Measurements from ENCODE around the gene PRSS12. TPM values are rescaled to one million over a fixed set of nuclear protein-coding genes. Genes with fewer than 3 reads are reported as not detected.

The PRSS12 gene
- total and polyA plus RNA-seq, 9 donors, result 2.5 to 13.8 (median 6.5) TPM

- Histone ChIP-seq H3K27me3 (ENCODE audit: control insufficient read depth, insufficient read depth, low read length) (no peaks in the 10 kb centered on the region), H3K4me3 (ENCODE audit: low read length) (no peak overlapping the region), H3K9me3 (replicated peaks; ENCODE audit: control insufficient read depth, low read depth, low read length) (peaks cover 3% of the 10 kb centered on the region), H3K4me1 (ENCODE audit: control insufficient read depth, insufficient read depth, low read length) (no peaks in the 10 kb centered on the region), H3K27ac (ENCODE audit: low read length) (no peak overlapping the region), H3K36me3 (ENCODE audit: control insufficient read depth, insufficient read depth, low read length) (no peaks in the 10 kb centered on the region)
- DNase-seq, result no peak
- WGBS (ENCODE audit: insufficient coverage), result no CpG with 5 or more reads among the region's 2 CpGs
These were observed 37.3 kb upstream of the PRSS12 start for GRCh38 chr4:118390121-118390520.

GRCh38 chr4:118389721-118390120, 36.9 kb upstream of the PRSS12 start:
- Histone ChIP-seq H3K36me3 (ENCODE audit: control insufficient read depth, insufficient read depth, low read length) (no peaks in the 10 kb centered on the region), H3K27me3 (ENCODE audit: control insufficient read depth, insufficient read depth, low read length) (no peaks in the 10 kb centered on the region), H3K4me1 (ENCODE audit: control insufficient read depth, insufficient read depth, low read length) (no peaks in the 10 kb centered on the region), H3K9me3 (replicated peaks; ENCODE audit: control insufficient read depth, low read depth, low read length) (peaks cover 3% of the 10 kb centered on the region), H3K4me3 (ENCODE audit: low read length) (no peak overlapping the region), H3K27ac (ENCODE audit: low read length) (no peak overlapping the region)
- no peak for DNase-seq
- WGBS (ENCODE audit: insufficient coverage), result 29% methylated on average over 1 of the region's 6 CpGs

GRCh38 chr4:118388606-118389005, 35.8 kb upstream of the PRSS12 start:
- Histone ChIP-seq H3K9me3 (replicated peaks; ENCODE audit: control insufficient read depth, low read depth, low read length) (peaks cover 3% of the 10 kb centered on the region), H3K4me1 (ENCODE audit: control insufficient read depth, insufficient read depth, low read length) (no peaks in the 10 kb centered on the region), H3K4me3 (ENCODE audit: low read length) (no peak overlapping the region), H3K27ac (ENCODE audit: low read length) (no peak overlapping the region), H3K36me3 (ENCODE audit: control insufficient read depth, insufficient read depth, low read length) (no peaks in the 10 kb centered on the region), H3K27me3 (ENCODE audit: control insufficient read depth, insufficient read depth, low read length) (no peaks in the 10 kb centered on the region)
- no CpG with 5 or more reads among the region's 6 CpGs for WGBS (ENCODE audit: insufficient coverage)
- DNase-seq, result no peak

- Histone ChIP-seq H3K36me3 (ENCODE audit: control insufficient read depth, insufficient read depth, low read length) (no peaks in the 10 kb centered on the region), H3K4me3 (ENCODE audit: low read length) (no peak overlapping the region), H3K4me1 (ENCODE audit: control insufficient read depth, insufficient read depth, low read length) (no peaks in the 10 kb centered on the region), H3K27me3 (ENCODE audit: control insufficient read depth, insufficient read depth, low read length) (no peaks in the 10 kb centered on the region), H3K27ac (ENCODE audit: low read length) (no peak overlapping the region), H3K9me3 (replicated peaks; ENCODE audit: control insufficient read depth, low read depth, low read length) (peaks cover 3% of the 10 kb centered on the region)
- DNase-seq, result no peak
- WGBS (ENCODE audit: insufficient coverage), result no CpG with 5 or more reads among the region's 3 CpGs
These were observed 29.1 kb upstream of the PRSS12 start for GRCh38 chr4:118381902-118382301.

DNA sequence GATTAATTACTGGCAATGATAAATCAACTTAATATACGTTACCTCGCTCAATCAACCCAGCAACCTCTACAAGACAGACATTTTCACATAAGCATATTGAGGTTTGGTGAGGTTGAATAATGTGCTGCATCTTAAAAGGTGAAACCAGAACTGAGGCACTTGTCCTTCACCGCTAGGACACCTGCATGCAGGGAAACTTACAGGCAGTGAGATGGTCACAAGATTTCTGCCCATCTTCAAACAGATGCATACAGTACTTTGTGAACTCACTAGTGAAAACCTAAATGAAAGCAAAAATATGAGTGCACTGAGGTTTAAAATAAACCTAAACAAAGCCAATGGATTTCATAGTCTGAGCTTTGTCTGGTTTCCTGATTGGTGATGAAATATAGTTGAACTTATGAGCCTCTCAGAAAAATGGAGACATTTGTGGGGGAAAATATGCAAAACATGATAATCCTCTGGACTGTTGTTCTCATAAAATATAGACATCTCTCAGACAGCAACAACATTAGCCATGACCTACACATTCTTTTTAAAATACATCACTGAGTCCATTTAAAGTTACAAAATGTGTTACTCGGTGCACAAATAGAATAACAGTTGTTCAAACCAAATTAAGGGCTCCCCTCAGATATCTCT, 20.9 kb upstream of the PRSS12 start:
- no peaks in the 10 kb centered on the region for H3K27me3 ChIP-seq (ENCODE audit: control insufficient read depth, insufficient read depth, low read length)
- H3K9me3 ChIP-seq (replicated peaks; ENCODE audit: control insufficient read depth, low read depth, low read length), result no peaks in the 10 kb centered on the region
- DNase-seq, result no peak
- no peak overlapping the region for H3K27ac ChIP-seq (ENCODE audit: low read length)
- no peak overlapping the region for H3K4me3 ChIP-seq (ENCODE audit: low read length)
- WGBS (ENCODE audit: insufficient coverage), result no CpG with 5 or more reads among the region's 4 CpGs
- H3K36me3 ChIP-seq (ENCODE audit: control insufficient read depth, insufficient read depth, low read length), result no peaks in the 10 kb centered on the region
- H3K4me1 ChIP-seq (ENCODE audit: control insufficient read depth, insufficient read depth, low read length), result no peaks in the 10 kb centered on the region

DNA sequence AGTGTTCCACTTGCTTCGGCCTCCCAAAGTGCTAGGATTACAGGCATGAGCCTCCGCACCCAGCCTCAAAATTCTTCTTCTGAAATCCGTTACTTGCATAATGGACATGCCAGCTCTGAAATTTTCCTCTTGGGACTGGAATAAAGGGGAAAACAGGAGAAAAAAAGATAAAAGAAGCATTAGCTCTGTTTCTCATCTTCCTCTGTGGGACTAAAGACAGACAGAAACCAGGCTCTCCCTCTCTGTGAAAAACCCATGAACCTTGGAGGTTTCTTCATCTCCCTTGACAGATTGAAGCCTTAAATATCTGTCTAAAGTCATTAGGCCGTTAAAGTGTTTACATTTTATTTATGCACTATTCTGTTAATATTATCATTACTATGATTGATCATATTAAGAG, 19.4 kb upstream of the PRSS12 start:
- H3K9me3 ChIP-seq (replicated peaks; ENCODE audit: control insufficient read depth, low read depth, low read length), result no peaks in the 10 kb centered on the region
- no peak overlapping the region for H3K27ac ChIP-seq (ENCODE audit: low read length)
- no peaks in the 10 kb centered on the region for H3K27me3 ChIP-seq (ENCODE audit: control insufficient read depth, insufficient read depth, low read length)
- no CpG with 5 or more reads among the region's 4 CpGs for WGBS (ENCODE audit: insufficient coverage)
- no peaks in the 10 kb centered on the region for H3K36me3 ChIP-seq (ENCODE audit: control insufficient read depth, insufficient read depth, low read length)
- no peaks in the 10 kb centered on the region for H3K4me1 ChIP-seq (ENCODE audit: control insufficient read depth, insufficient read depth, low read length)
- H3K4me3 ChIP-seq (ENCODE audit: low read length), result no peak overlapping the region
- DNase-seq, result no peak

- Histone ChIP-seq H3K9me3 (replicated peaks; ENCODE audit: control insufficient read depth, low read depth, low read length) (no peaks in the 10 kb centered on the region), H3K36me3 (ENCODE audit: control insufficient read depth, insufficient read depth, low read length) (no peaks in the 10 kb centered on the region), H3K27me3 (ENCODE audit: control insufficient read depth, insufficient read depth, low read length) (no peaks in the 10 kb centered on the region), H3K27ac (ENCODE audit: low read length) (no peak overlapping the region), H3K4me1 (ENCODE audit: control insufficient read depth, insufficient read depth, low read length) (no peaks in the 10 kb centered on the region), H3K4me3 (ENCODE audit: low read length) (no peak overlapping the region)
- no CpG with 5 or more reads among the region's 6 CpGs for whole genome bisulfite sequencing (ENCODE audit: insufficient coverage)
- no peak for DNase-seq
These were observed 16.4 kb upstream of the PRSS12 start for GRCh38 chr4:118369231-118369630.

- WGBS (ENCODE audit: insufficient coverage), result 0% methylated on average over 1 of the region's 2 CpGs
- no peaks in the 10 kb centered on the region for H3K27me3 ChIP-seq (ENCODE audit: control insufficient read depth, insufficient read depth, low read length)
- no peaks in the 10 kb centered on the region for H3K4me1 ChIP-seq (ENCODE audit: control insufficient read depth, insufficient read depth, low read length)
- no peaks in the 10 kb centered on the region for H3K9me3 ChIP-seq (replicated peaks; ENCODE audit: control insufficient read depth, low read depth, low read length)
- no peak for DNase-seq
- H3K36me3 ChIP-seq (ENCODE audit: control insufficient read depth, insufficient read depth, low read length), result no peaks in the 10 kb centered on the region
- H3K27ac ChIP-seq (ENCODE audit: low read length), result no peak overlapping the region
- no peak overlapping the region for H3K4me3 ChIP-seq (ENCODE audit: low read length)
These were observed 15.1 kb upstream of the PRSS12 start for GRCh38 chr4:118367872-118368271.

GRCh38 chr4:118367361-118367760, 14.6 kb upstream of the PRSS12 start:
- no CpG with 5 or more reads among the region's 3 CpGs for WGBS (ENCODE audit: insufficient coverage)
- no peaks in the 10 kb centered on the region for H3K4me1 ChIP-seq (ENCODE audit: control insufficient read depth, insufficient read depth, low read length)

GRCh38 chr4:118363166-118363565, 10.4 kb upstream of the PRSS12 start:
- Histone ChIP-seq H3K36me3 (ENCODE audit: control insufficient read depth, insufficient read depth, low read length) (no peaks in the 10 kb centered on the region), H3K9me3 (replicated peaks; ENCODE audit: control insufficient read depth, low read depth, low read length) (no peaks in the 10 kb centered on the region), H3K27me3 (ENCODE audit: control insufficient read depth, insufficient read depth, low read length) (no peaks in the 10 kb centered on the region), H3K4me3 (ENCODE audit: low read length) (no peak overlapping the region), H3K27ac (ENCODE audit: low read length) (no peak overlapping the region), H3K4me1 (ENCODE audit: control insufficient read depth, insufficient read depth, low read length) (no peaks in the 10 kb centered on the region)
- no peak for DNase-seq
- WGBS (ENCODE audit: insufficient coverage), result no CpG with 5 or more reads among the region's 3 CpGs

More at GRCh38 chr4:118367361-118367760, 14.6 kb upstream of the PRSS12 start:
- H3K9me3 ChIP-seq (replicated peaks; ENCODE audit: control insufficient read depth, low read depth, low read length), result no peaks in the 10 kb centered on the region
- no peaks in the 10 kb centered on the region for H3K27me3 ChIP-seq (ENCODE audit: control insufficient read depth, insufficient read depth, low read length)
- no peak overlapping the region for H3K4me3 ChIP-seq (ENCODE audit: low read length)
- no peak overlapping the region for H3K27ac ChIP-seq (ENCODE audit: low read length)
- H3K36me3 ChIP-seq (ENCODE audit: control insufficient read depth, insufficient read depth, low read length), result no peaks in the 10 kb centered on the region
- DNase-seq, result no peak

- no peak for DNase-seq
- no peaks in the 10 kb centered on the region for H3K36me3 ChIP-seq (ENCODE audit: control insufficient read depth, insufficient read depth, low read length)
- H3K27me3 ChIP-seq (ENCODE audit: control insufficient read depth, insufficient read depth, low read length), result no peaks in the 10 kb centered on the region
These were observed 8.4 kb upstream of the PRSS12 start for GRCh38 chr4:118361192-118361591.

More at GRCh38 chr4:118361192-118361591, 8.4 kb upstream of the PRSS12 start:
- H3K9me3 ChIP-seq (replicated peaks; ENCODE audit: control insufficient read depth, low read depth, low read length), result no peaks in the 10 kb centered on the region
- H3K4me3 ChIP-seq (ENCODE audit: low read length), result no peak overlapping the region
- H3K4me1 ChIP-seq (ENCODE audit: control insufficient read depth, insufficient read depth, low read length), result no peaks in the 10 kb centered on the region
- H3K27ac ChIP-seq (ENCODE audit: low read length), result no peak overlapping the region
